AG09319 (cell line): ENCODE measurements around the gene CCNF.
"Not testable (repeated sequence)": the region's sequence is repeated elsewhere in the genome, so short reads cannot be mapped to it uniquely, and the experiment has no call there.

Experiments
- DNase-seq: peaks from one replicate; pipeline ENCODE4 v3.0.0-alpha.2; 2010; ENCODE audit warnings: low read depth; ENCODE audit errors: extremely low read depth
- CTCF ChIP-seq: IDR thresholded peaks from 2 replicates; pipeline ENCODE4 v1.5.1; 2011; ENCODE audit warnings: low read depth, mild to moderate bottlenecking, inconsistent platforms, low read length, moderate library complexity

The CCNF gene

GRCh38 chr16:2439598-2439997, 10.4 kb downstream of the CCNF start:
- DNase-seq = no peak
- TF ChIP-seq CTCF = no peak

DNA sequence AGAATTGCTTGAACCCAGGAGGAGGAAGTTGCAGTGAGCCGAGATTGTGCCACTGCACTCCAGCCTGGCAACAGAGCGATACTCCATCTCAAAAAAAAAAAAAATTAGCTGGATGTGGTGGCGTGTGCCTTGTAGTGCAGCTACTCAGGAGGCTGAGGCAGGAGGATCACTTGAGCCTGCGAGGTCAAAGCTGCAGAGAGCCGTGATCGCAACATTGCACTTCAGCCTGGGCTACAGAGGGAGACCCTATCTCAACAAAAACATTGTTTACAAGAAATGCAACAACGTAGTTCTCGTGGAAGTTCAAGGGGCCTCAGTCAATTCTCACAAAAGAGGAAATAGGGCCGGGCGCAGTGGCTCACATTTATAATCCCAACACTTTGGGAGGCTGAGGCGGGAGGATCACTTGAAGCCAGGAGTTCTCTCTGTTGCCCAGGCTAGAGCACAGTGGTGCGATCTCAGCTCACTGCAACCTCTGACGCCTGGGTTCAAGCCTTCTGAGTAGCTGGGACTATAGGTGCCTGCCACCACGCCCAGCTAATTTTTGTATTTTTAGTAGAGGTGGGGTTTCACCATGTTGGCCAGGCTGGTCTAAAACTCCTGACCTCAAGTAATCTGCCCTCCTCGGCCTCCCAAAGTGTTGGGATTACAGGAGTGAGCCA, 12.0 kb downstream of the CCNF start:
- not testable (repeated sequence) for DNase-seq

- DNase-seq = no peak
- no peak for TF ChIP-seq CTCF
These were observed 14.3 kb downstream of the CCNF start for GRCh38 chr16:2443555-2443954.

DNA sequence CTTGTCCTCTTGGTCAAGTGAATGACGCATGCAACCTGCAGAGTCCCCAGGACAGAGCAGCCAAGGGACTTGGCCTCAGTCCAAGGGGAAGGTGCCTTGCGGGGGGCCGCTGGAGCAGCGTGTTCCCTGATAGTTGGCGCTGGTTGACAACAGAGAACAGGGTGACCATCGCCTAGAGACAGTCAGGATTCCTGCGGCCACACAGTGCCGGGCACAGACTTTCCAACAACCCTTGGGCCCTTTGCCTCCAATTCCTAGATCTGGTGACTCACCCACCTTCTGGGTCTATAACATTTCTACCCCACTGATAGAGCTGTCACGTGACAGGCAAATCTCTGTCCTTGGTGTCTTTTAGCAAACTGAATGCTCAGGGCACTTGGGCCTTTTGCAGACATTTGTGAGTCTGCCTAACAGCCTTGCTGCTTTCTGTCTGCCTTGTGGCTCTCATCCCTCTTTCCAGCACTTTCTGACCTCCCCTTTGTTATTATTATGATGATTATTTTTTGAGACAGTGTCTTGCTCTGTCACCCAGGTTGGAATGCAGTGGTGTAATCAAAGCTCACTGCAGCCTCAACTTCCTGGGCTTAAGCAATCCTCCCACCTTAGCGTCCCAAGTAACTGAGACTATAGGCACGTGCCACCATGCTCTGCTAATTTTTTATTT, 18.8 kb downstream of the CCNF start:
- DNase-seq = no peak

GRCh38 chr16:2449118-2449517, 19.9 kb downstream of the CCNF start:
- DNase-seq = no peak
- no peak for TF ChIP-seq CTCF

More for the DNA sequence above, 18.8 kb downstream of the CCNF start:
- no peak for TF ChIP-seq CTCF

GRCh38 chr16:2450535-2450934, 21.3 kb downstream of the CCNF start:
- DNase-seq = no peak
- no peak for TF ChIP-seq CTCF

- DNase-seq = no peak
- no peak for TF ChIP-seq CTCF
These were observed 21.7 kb downstream of the CCNF start for GRCh38 chr16:2450975-2451381.
